HepG2 (cell line): Measurements from ENCODE around the gene HK2. TPM values are rescaled to one million over a fixed set of nuclear protein-coding genes. Genes with fewer than 3 reads are reported as not detected.

ENCODE experiments used
- AGO2 ChIP-seq: fragments of 200-400 bp; formaldehyde crosslinking; optimal IDR thresholded peaks from 2 replicates; pipeline ENCODE3; 2017; ENCODE audit warnings: mild to moderate bottlenecking, low read depth, low read length, moderate library complexity
- ATF3 ChIP-seq: sonication (generic); formaldehyde crosslinking; IDR thresholded peaks from 2 replicates; pipeline ENCODE4 v1.4.0; 2020; ENCODE audit warnings: missing genetic modification reagents
- FIP1L1 ChIP-seq: fragments of 200-400 bp; formaldehyde crosslinking; IDR thresholded peaks from 2 replicates; pipeline ENCODE4 v1.6.1; 2018; ENCODE audit warnings: low read depth, mild to moderate bottlenecking, low read length, moderate library complexity, borderline replicate concordance; ENCODE audit not compliant: insufficient read depth
- FOXA3 ChIP-seq: IDR thresholded peaks from 2 replicates; pipeline ENCODE4 v1.6.1; 2016; ENCODE audit warnings: missing genetic modification reagents, missing compliant biosample characterization
- HNRNPL ChIP-seq: fragments of 200-400 bp; formaldehyde crosslinking; IDR thresholded peaks from 2 replicates; pipeline ENCODE4 v1.6.1; 2017; ENCODE audit warnings: mild to moderate bottlenecking, low read depth, low read length
- KLF9 ChIP-seq: IDR thresholded peaks from 2 replicates; pipeline ENCODE4 v1.6.1; 2016; ENCODE audit warnings: low read depth
- KMT2A ChIP-seq: sonication (generic); formaldehyde crosslinking; IDR thresholded peaks from 2 replicates; pipeline ENCODE4 v1.4.0; 2020; ENCODE audit warnings: missing genetic modification reagents
- MBNL3 ChIP-seq: fragments of 250-450 bp; sonication (Bioruptor Pico); conservative IDR thresholded peaks from 2 replicates; pipeline ENCODE4 v1.8.0; 2022; ENCODE audit warnings: mild to moderate bottlenecking, inconsistent platforms
- MYNN ChIP-seq: sonication (generic); formaldehyde crosslinking; IDR thresholded peaks from 2 replicates; pipeline ENCODE4 v1.4.0; 2020; ENCODE audit warnings: mild to moderate bottlenecking, low read depth, missing genetic modification reagents
- PRMT3 ChIP-seq: sonication (generic); formaldehyde crosslinking; IDR thresholded peaks from 2 replicates; pipeline ENCODE4 v1.8.1; 2022; ENCODE audit warnings: low read depth, mild to moderate bottlenecking, moderate library complexity, missing genetic modification reagents, borderline replicate concordance
- RARA ChIP-seq: IDR thresholded peaks from 2 replicates; pipeline ENCODE4 v1.6.1; 2016; ENCODE audit warnings: missing genetic modification reagents, missing compliant biosample characterization
- RFX5 ChIP-seq: IDR thresholded peaks from 2 replicates; pipeline ENCODE4 v1.6.1; 2011; ENCODE audit warnings: low read depth, low read length, improper control_type of control experiment
- RFXANK ChIP-seq: IDR thresholded peaks from 2 replicates; pipeline ENCODE4 v1.6.1; 2016
- SP5 ChIP-seq: IDR thresholded peaks from 2 replicates; pipeline ENCODE4 v1.6.1; 2016; ENCODE audit warnings: low read depth, borderline replicate concordance
- TARDBP ChIP-seq: sonication (generic); formaldehyde crosslinking; IDR thresholded peaks from 2 replicates; pipeline ENCODE4 v1.8.0; 2022; ENCODE audit warnings: mild to moderate bottlenecking, missing genetic modification reagents
- ZBTB25 ChIP-seq: IDR thresholded peaks from 2 replicates; pipeline ENCODE4 v1.6.1; 2018; ENCODE audit warnings: missing genetic modification reagents
- ZNF296 ChIP-seq: sonication (generic); formaldehyde crosslinking; conservative IDR thresholded peaks from 2 replicates; pipeline ENCODE4 v1.5.0; 2020; ENCODE audit warnings: mild to moderate bottlenecking, missing genetic modification reagents
- ZNF468 ChIP-seq: sonication (generic); formaldehyde crosslinking; IDR thresholded peaks from 2 replicates; pipeline ENCODE4 v1.8.0; 2022; ENCODE audit warnings: mild to moderate bottlenecking, moderate library complexity, missing genetic modification reagents
- ZNF550 ChIP-seq: sonication (generic); formaldehyde crosslinking; IDR thresholded peaks from 2 replicates; pipeline ENCODE4 v1.4.0; 2020; ENCODE audit warnings: mild to moderate bottlenecking, missing genetic modification reagents, borderline replicate concordance
- ZNF567 ChIP-seq: sonication (generic); formaldehyde crosslinking; IDR thresholded peaks from 2 replicates; pipeline ENCODE4 v1.8.1; 2023; ENCODE audit warnings: mild to moderate bottlenecking, missing genetic modification reagents, borderline replicate concordance
- ZNF609 ChIP-seq: sonication (generic); formaldehyde crosslinking; IDR thresholded peaks from 2 replicates; pipeline ENCODE4 v1.4.0; 2020; ENCODE audit warnings: mild to moderate bottlenecking, missing genetic modification reagents, borderline replicate concordance
- ZNF629 ChIP-seq: sonication (generic); formaldehyde crosslinking; conservative IDR thresholded peaks from 2 replicates; pipeline ENCODE4 v1.5.0; 2020; ENCODE audit warnings: missing genetic modification reagents
- ZNF800 ChIP-seq: sonication (generic); formaldehyde crosslinking; IDR thresholded peaks from 2 replicates; pipeline ENCODE4 v1.4.0; 2020; ENCODE audit warnings: missing genetic modification reagents
- ZSCAN25 ChIP-seq: sonication (generic); formaldehyde crosslinking; IDR thresholded peaks from 2 replicates; pipeline ENCODE4 v1.8.0; 2022; ENCODE audit warnings: mild to moderate bottlenecking, missing genetic modification reagents
- polyA plus RNA-seq, 8 experiments: library from polyadenylated mRNA; depleted of rRNA in 3 of 8; stranded (reverse) in 7 of 8; unstranded in 1 of 8; fragments of >200 nt; fragmentation: Illumina TruSeq in 4 of 8; extraction: Trizol in 4 of 8; gene quantifications; 2 replicates each; pipeline versions ENCODE4 v1.2.1 to v1.2.3, GENCODE V29; 2011 to 2016; ENCODE audit warnings: low read depth in 4 of 8, missing spikeins in 1 of 8, mixed read lengths in 1 of 8; ENCODE audit not compliant: insufficient read depth in 1 of 8
- total RNA-seq, 5 experiments: library from RNA; depleted of rRNA; stranded (reverse); fragments of >200 nt; fragmentation: Illumina TruSeq; extraction: Trizol; gene quantifications; 2 replicates each; pipeline ENCODE4 v1.2.3, GENCODE V29; 2016; ENCODE audit warnings: low read depth in 1 of 5

Gene HK2
- total and polyA plus RNA-seq, 2 of the 13 experiments (the other 11 are each of a cell fraction or from before 2014, with no cell fraction given) = 13.2 to 101 TPM

- no peak for TF ChIP-seq RFX5
- no peak for TF ChIP-seq ZNF800 (CRISPR knock-in tag)
- TF ChIP-seq RARA (CRISPR knock-in tag) = peak; percentile 51
- TF ChIP-seq FIP1L1 = no peak
- no peak for TF ChIP-seq KMT2A (CRISPR knock-in tag)
- peak; percentile 85 for TF ChIP-seq FOXA3 (CRISPR knock-in tag)
- no peak for TF ChIP-seq ZNF296 (CRISPR knock-in tag)
- no peak for TF ChIP-seq ZNF609 (CRISPR knock-in tag)
- no peak for TF ChIP-seq RFXANK
- TF ChIP-seq ZBTB25 (CRISPR knock-in tag) = no peak
- TF ChIP-seq ZNF567 (CRISPR knock-in tag) = no peak
- TF ChIP-seq ZNF550 (CRISPR knock-in tag) = no peak
- no peak for TF ChIP-seq PRMT3 (CRISPR knock-in tag)
- no peak for TF ChIP-seq AGO2
- TF ChIP-seq SP5 (CRISPR knock-in tag) = no peak
- no peak for TF ChIP-seq ZSCAN25 (CRISPR knock-in tag)
- peak; percentile 64; the same call in 1 of the 2 replicates for TF ChIP-seq ATF3 (CRISPR knock-in tag)
- TF ChIP-seq HNRNPL = no peak
- TF ChIP-seq ZNF468 (CRISPR knock-in tag) = no peak
- 0 out of 2 replicates have a peak, but pooled peaks have one; percentile 32 for TF ChIP-seq KLF9 (CRISPR knock-in tag)
- TF ChIP-seq MBNL3 = no peak
- TF ChIP-seq MYNN (CRISPR knock-in tag) = no peak
- TF ChIP-seq TARDBP (CRISPR knock-in tag) = no peak
- no peak for TF ChIP-seq ZNF629 (CRISPR knock-in tag)
These were observed 103.4 kb downstream of the HK2 start (continued) for GRCh38 chr2:74937221-74937880.
